HAP-1 (cell line): Measurements from ENCODE around the gene NPAP1.
"Not testable (repeated sequence)": the region's sequence is repeated elsewhere in the genome, so short reads cannot be mapped to it uniquely, and the experiment has no call there.

Source experiments
- DNase-seq, 2 experiments: peaks; one replicate each; pipeline ENCODE4 v3.0.0-alpha.2; 2016 to 2020; ENCODE audit warnings: low spot score in 2 of 2
- H3K27me3 ChIP-seq: fragments of 250-450 bp; sonication (Bioruptor Pico); 2 replicates; pipeline ENCODE4 v1.5.1; 2020; ENCODE audit warnings: low read depth, mild to moderate bottlenecking, moderate library complexity
- H3K36me3 ChIP-seq: fragments of 250-450 bp; sonication (Bioruptor Pico); replicated peaks from 2 replicates; pipeline ENCODE4 v1.5.1; 2020; ENCODE audit warnings: mild to moderate bottlenecking
- H3K4me1 ChIP-seq: fragments of 250-450 bp; sonication (Bioruptor Pico); 2 replicates; pipeline ENCODE4 v1.5.1; 2020; ENCODE audit warnings: mild to moderate bottlenecking
- H3K4me3 ChIP-seq: fragments of 250-450 bp; sonication (Bioruptor Pico); 2 replicates; pipeline ENCODE4 v1.5.1; 2020; ENCODE audit warnings: mild to moderate bottlenecking, moderate library complexity
- H3K9me3 ChIP-seq: fragments of 250-450 bp; sonication (Bioruptor Pico); 2 replicates; pipeline ENCODE4 v1.5.1; 2020; ENCODE audit warnings: mild to moderate bottlenecking, moderate library complexity
- in situ Hi-C: fragments of 300-500 bp; cut with MboI; formaldehyde crosslinking; loops from 3 replicates; pipeline ENCODE4 v1.14.3; 2020; ENCODE audit warnings: low sequenced_read_pairs, inconsistent platforms, mixed read lengths

Gene NPAP1, protein sequence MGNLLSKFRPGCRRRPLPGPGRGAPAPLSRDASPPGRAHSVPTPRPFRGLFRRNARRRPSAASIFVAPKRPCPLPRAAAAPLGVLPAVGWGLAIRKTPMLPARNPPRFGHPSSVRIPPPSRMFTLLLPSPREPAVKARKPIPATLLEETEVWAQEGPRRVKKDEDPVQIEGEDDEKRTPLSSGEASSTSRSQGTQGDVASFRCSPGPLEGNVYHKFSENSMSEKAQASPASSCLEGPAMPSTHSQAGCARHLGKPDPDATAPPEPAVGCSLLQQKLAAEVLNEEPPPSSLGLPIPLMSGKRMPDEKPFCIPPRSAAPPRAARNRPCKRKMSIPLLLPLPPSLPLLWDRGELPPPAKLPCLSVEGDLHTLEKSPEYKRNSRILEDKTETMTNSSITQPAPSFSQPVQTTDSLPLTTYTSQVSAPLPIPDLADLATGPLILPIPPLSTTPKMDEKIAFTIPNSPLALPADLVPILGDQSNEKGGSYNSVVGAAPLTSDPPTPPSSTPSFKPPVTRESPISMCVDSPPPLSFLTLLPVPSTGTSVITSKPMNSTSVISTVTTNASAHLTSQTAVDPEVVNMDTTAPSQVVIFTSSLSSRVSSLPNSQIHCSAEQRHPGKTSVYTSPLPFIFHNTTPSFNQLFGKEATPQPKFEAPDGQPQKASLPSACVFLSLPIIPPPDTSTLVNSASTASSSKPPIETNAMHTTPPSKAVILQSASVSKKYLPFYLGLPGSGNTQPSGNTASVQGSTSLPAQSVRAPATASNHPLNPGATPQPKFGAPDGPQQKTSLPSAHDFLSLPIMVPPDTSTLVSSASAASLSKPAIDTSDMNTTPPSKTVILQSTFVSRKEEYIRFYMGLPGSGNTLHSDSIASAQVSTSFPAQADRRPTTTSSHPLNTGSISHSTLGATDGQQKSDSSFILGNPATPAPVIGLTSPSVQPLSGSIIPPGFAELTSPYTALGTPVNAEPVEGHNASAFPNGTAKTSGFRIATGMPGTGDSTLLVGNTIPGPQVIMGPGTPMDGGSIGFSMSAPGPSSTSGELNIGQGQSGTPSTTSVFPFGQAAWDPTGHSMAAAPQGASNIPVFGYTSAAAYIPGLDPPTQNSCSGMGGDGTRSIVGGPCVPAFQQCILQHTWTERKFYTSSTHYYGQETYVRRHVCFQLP

DNA sequence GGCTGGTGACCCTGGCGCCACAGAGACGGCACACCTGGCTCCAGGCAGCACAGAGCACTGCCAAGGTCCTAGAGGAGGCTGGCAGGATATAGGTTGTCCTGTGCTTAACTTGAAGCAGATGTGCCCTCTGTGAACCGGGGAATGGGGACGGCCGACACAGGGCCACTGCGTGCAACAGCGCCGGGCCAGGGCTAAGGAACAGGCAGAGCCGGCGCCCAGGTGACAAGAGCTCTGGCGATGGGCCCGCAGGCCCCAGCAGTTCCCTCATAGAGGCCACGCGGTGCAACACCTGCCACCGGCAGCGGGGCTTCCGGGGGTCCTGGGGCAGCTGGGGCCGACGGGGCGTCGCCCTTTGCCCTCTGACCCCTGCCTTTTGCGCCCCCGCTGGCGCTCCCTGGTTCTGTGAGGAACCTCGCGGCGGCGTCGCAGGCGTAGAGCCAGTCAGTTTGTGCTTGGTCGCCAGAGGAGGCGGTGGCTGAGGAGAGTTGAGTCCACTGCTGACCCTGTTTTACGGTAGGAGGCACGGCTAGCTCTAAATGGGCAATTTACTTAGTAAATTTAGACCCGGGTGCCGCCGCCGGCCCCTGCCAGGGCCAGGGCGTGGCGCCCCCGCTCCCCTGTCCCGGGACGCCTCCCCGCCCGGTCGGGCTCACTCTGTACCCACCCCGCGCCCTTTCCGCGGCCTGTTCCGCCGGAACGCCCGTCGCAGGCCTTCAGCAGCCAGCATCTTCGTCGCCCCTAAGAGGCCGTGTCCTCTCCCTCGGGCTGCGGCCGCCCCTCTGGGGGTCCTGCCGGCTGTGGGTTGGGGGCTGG lies at the start of gene NPAP1:
Gene NPAP1 (plus strand): TSS at position 444 of the 813 bp plus-strand sequence. CDS start 93 bp downstream, at position 537.
- no peaks in the 10 kb centered on the region for H3K36me3 ChIP-seq
- H3K9me3 ChIP-seq, result no peaks in the 10 kb centered on the region; the same call in 1 of the 2 replicates
- DNase-seq, result no peak
- H3K27me3 ChIP-seq, result no peaks in the 10 kb centered on the region
- no peaks in the 10 kb centered on the region for H3K4me1 ChIP-seq
- H3K4me3 ChIP-seq, result no peak within 1 kb of the TSS
- in situ Hi-C loops, result no loop called here

DNA sequence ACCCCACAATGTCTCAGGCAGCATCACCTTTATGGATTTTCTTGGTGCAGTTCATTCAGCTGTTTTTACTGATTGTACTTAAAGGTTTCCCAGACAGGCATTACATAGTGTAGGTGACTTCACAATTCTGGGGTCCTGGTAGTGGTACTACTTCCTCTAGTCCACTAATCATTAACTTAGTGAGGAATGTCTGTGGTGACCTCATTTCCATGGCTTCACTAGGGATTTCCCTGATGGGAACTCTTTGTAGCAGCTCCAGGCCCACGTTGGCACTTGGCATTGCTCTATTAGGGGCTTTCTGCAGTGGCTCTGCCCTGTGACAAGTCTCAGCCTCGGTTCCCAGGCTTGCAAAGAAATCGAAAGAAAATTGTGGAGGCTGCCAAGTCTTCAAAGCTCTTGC lies 48.1 kb upstream of the NPAP1 start:
- Histone ChIP-seq H3K4me1 (no peaks in the 10 kb centered on the region), H3K4me3 (no peak overlapping the region), H3K9me3 (no peaks in the 10 kb centered on the region; the same call in none of the 2 replicates), H3K27me3 (no peaks in the 10 kb centered on the region), H3K36me3 (no peaks in the 10 kb centered on the region)
- in situ Hi-C loops, result no loop called here
- DNase-seq, result no peak

DNA sequence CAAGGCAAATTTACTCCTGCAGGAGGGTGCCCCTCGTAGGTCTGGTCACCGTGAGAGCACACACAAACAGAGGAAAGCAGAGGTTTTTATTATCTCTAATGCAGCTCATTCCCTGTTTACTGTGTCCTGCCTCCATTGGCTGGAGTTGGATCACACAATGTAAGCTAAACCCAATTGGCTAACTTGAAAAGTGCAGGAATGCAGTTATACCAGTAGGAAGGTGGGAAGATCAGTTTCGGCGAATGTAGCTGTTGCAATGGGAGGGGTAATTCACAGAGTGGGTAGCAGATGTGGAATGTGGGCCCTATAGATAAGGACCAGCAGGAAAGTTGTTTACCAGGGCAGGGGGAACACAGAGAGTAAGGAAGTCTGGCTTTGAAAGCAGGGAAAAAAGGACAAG lies 42.5 kb upstream of the NPAP1 start:
- Histone ChIP-seq H3K4me3 (no peak overlapping the region), H3K27me3 (no peaks in the 10 kb centered on the region), H3K9me3 (no peaks in the 10 kb centered on the region), H3K4me1 (no peaks in the 10 kb centered on the region), H3K36me3 (no peaks in the 10 kb centered on the region)
- DNase-seq, result no peak
- in situ Hi-C loops, result no loop called here

DNA sequence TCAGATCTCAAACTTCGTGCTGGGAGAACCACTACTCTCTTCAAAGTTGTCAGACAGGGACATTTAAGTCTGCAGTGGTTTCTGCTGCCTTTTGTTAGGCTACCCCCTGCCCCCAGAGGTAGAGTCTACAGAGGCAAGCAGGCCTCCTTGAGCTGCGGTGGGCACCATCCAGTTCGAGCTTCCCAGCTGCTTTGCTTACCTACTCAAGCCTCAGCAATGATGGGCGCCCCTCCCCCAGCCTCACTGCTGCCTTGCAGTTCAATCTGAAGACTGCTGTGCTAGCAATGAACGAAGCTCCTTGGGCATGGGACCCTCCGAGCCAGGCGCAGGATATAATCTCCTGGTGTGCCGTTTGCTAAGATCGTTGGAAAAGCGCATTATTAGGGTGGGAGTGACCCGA lies 36.2 kb upstream of the NPAP1 start:
- in situ Hi-C loops, H3K4me3 ChIP-seq: not testable (repeated sequence)

DNA sequence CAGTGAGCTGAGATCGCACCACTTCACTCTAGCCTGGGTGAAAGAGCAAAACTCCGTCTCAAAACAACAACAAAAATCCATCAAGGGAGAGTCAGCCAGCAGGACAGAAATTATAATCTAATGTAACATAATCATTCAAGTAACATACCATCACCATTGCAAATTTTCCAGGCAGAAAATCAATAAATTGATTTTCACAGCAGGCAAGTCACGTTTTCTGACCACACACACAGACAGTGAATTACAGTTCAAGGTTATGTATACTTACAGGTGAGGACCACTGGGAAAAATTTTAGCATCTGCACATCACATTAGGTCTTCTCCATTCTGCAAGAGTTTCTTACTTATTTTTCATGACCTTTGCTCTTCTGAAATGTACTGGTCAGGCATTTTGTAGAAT lies 29.9 kb upstream of the NPAP1 start:
- H3K4me1 ChIP-seq, result no peaks in the 10 kb centered on the region
- in situ Hi-C loops, result no loop called here
- no peaks in the 10 kb centered on the region for H3K36me3 ChIP-seq
- H3K27me3 ChIP-seq, result no peaks in the 10 kb centered on the region
- H3K4me3 ChIP-seq, result no peak overlapping the region
- no peaks in the 10 kb centered on the region; the same call in none of the 2 replicates for H3K9me3 ChIP-seq
- DNase-seq, result no peak

More for the DNA sequence above, 36.2 kb upstream of the NPAP1 start:
- not testable (repeated sequence) for H3K4me1 ChIP-seq, H3K9me3 ChIP-seq, DNase-seq, H3K36me3 ChIP-seq, H3K27me3 ChIP-seq

DNA sequence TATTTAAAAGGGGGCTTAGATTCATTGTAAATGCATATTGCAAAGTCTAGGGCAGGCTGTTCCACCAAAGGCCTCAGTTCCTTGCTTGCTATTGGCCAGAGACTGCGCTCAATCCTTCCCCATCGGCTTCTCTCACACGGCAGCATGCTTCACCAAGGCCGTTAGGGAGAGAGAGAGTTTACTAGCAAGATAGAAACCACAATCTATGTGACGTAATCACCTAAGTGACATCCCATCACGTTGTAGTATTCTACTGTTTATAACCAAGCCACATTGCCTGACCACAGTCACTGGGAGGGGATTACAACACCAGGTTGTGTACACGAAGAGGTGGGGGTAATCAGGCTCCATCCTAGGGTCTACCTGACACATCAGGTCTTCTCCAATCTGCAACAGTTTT lies 16.0 kb upstream of the NPAP1 start:
- no peak overlapping the region for H3K4me3 ChIP-seq
- no peaks in the 10 kb centered on the region for H3K36me3 ChIP-seq
- no peaks in the 10 kb centered on the region for H3K27me3 ChIP-seq
- DNase-seq, result no peak
- in situ Hi-C loops, result no loop called here
- no peaks in the 10 kb centered on the region for H3K4me1 ChIP-seq
- H3K9me3 ChIP-seq, result peaks cover 5% of the 10 kb centered on the region; the same call in 1 of the 2 replicates

DNA sequence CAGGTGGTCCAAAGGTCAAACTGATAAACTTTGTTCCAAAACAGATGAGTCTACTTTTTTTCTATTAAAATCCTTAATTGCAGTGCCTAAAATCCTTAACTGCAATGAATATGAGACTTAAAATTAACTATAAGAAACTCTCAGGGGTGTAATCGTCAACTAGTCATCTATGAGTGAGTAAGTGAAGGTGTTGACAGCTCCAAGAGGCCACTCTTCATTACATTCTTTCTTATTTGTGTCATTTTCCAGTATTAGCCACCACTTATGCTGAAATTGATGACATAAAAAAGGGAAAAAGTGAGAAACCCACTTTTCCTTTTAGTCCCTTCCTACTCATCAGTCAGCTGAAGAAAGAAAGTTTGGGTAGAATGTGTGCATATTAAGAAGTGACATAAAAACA lies 12.6 kb upstream of the NPAP1 start:
- Histone ChIP-seq H3K9me3 (peaks cover 3% of the 10 kb centered on the region; the same call in 1 of the 2 replicates), H3K27me3 (no peaks in the 10 kb centered on the region), H3K4me1 (no peaks in the 10 kb centered on the region), H3K36me3 (no peaks in the 10 kb centered on the region), H3K4me3 (no peak overlapping the region)
- no peak for DNase-seq
- in situ Hi-C loops, result no loop called here

DNA sequence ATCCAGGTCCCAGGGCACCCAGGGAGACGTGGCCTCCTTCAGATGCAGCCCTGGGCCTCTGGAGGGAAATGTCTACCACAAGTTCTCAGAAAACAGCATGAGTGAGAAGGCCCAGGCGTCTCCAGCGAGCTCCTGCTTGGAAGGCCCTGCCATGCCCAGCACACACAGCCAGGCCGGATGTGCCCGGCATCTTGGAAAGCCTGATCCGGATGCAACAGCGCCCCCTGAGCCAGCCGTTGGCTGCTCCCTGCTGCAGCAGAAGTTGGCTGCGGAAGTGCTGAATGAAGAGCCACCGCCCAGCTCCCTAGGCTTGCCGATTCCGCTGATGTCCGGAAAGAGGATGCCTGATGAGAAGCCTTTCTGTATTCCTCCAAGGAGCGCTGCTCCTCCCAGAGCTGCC lies 856 bp downstream of the NPAP1 start:
- no peaks in the 10 kb centered on the region; the same call in 1 of the 2 replicates for H3K9me3 ChIP-seq
- DNase-seq, result no peak
- in situ Hi-C loops, result no loop called here

DNA sequence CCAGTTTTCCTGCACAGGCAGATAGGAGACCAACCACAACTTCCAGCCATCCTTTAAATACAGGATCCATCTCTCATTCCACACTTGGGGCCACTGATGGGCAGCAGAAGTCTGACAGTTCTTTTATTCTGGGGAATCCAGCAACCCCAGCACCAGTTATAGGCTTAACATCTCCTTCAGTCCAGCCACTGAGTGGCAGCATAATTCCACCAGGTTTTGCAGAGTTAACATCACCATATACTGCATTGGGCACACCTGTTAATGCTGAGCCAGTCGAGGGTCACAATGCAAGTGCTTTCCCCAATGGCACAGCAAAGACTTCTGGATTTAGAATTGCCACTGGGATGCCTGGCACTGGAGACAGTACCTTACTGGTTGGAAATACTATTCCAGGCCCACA lies 2.9 kb downstream of the NPAP1 start:
- Histone ChIP-seq H3K36me3 (no peaks in the 10 kb centered on the region), H3K9me3 (no peaks in the 10 kb centered on the region; the same call in 1 of the 2 replicates), H3K4me3 (no peak overlapping the region), H3K27me3 (no peaks in the 10 kb centered on the region), H3K4me1 (no peaks in the 10 kb centered on the region)
- in situ Hi-C loops, result no loop called here
- no peak for DNase-seq

More for the DNA sequence above, 856 bp downstream of the NPAP1 start:
- Histone ChIP-seq H3K4me3 (no peak overlapping the region), H3K27me3 (no peaks in the 10 kb centered on the region), H3K36me3 (no peaks in the 10 kb centered on the region), H3K4me1 (no peaks in the 10 kb centered on the region)

DNA sequence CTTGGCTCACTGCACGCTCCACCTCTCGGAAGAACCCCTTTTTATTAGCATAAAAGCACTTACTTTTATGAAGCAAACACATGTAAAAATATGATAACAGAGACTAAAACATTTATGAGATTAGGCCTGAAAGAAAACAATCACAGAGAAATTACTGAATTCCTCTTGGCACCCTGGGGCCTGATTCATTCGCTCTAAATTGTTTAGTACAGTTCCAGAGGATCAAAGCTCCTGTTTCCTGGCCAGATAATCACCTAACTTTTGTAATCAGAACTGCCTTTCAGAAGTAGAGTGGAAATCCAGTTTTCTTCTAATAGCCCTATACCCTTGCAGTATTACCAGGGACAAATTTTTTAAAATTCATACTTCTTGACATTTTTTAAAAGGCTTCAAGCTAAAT lies 6.4 kb downstream of the NPAP1 start:
- Histone ChIP-seq H3K27me3 (no peaks in the 10 kb centered on the region), H3K4me3 (no peak overlapping the region), H3K9me3 (no peaks in the 10 kb centered on the region), H3K4me1 (no peaks in the 10 kb centered on the region), H3K36me3 (no peaks in the 10 kb centered on the region)
- in situ Hi-C loops, result no loop called here
- no peak for DNase-seq

DNA sequence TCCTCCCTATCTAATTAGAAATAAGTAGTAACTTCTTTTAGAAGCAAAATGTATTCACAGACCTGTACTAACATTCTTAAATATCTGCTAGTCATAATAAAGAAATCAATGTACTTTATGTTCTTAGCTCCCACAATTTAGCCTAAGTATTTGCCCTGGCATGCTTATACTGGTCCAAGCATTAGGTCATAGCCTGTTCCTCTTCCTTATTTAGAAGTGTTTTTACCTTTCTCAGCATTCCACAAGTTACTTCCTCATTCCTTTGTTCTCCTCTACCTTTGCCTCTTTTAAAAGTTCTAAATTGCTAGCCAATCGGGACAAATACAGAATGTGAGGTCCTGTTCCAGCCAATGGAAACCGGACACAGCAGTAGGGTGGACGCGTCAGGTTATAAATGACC lies 7.3 kb downstream of the NPAP1 start:
- H3K9me3 ChIP-seq, H3K36me3 ChIP-seq, H3K4me3 ChIP-seq, in situ Hi-C loops, DNase-seq, H3K4me1 ChIP-seq, H3K27me3 ChIP-seq: not testable (repeated sequence)

DNA sequence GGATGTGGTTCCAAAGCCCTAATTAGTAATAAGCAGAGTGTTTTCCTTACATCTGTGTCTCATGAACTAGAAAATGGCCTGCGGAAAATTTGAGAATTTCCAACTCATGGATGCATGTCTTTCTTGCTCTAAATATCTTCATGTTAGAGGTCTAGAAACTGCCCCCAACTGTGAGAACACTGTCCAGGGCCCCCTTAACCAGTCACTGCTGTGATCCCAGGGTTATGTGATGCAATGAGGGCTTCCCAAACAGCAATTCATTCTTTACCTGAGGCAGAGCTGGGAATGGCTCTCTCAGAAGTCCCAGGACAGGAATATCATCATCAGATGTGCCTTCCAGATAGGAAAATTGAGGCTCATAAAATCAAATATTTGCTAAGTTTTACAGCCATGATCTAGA lies 8.2 kb downstream of the NPAP1 start:
- Histone ChIP-seq H3K36me3 (no peaks in the 10 kb centered on the region), H3K4me1 (no peaks in the 10 kb centered on the region), H3K4me3 (no peak overlapping the region), H3K9me3 (no peaks in the 10 kb centered on the region), H3K27me3 (no peaks in the 10 kb centered on the region)
- in situ Hi-C loops, result no loop called here
- no peak for DNase-seq

DNA sequence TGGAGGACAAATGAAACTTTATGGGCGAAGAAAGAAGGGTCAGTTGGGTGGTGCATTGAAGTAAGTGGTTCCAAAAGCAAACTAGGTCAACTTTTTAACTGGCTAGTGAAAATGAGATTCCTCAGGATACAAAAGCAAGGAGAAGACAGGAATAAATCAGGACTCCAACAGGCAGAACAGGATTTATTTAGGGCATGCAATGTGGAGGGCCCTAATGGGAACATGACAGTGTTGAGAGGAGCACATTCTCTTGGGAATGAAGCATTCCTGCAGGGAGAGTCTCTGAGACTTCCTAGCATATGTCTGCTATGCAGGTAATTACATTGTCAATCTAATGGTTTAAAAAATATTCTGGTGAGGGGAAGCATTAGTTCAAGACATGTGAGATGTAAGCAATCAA lies 8.7 kb downstream of the NPAP1 start:
- DNase-seq, result no peak
- Histone ChIP-seq H3K9me3 (no peaks in the 10 kb centered on the region), H3K4me3 (no peak overlapping the region), H3K4me1 (no peaks in the 10 kb centered on the region), H3K36me3 (no peaks in the 10 kb centered on the region), H3K27me3 (no peaks in the 10 kb centered on the region)
- in situ Hi-C loops, result no loop called here
